DOHH2 (cell line): ENCODE data around the gene TXNRD2.

ENCODE experiments used
- H3F3A ChIP-seq: fragments of 200-600 bp; sonication (generic), shearing (Covaris generic); 2 replicates; pipeline ENCODE4 v1.6.0; 2016; ENCODE audit warnings: antibody characterized with exemption, mild to moderate bottlenecking; ENCODE audit not compliant: control insufficient read depth, insufficient read depth
- H3K27ac ChIP-seq: fragments of 200-600 bp; sonication (generic); 2 replicates; pipeline ENCODE4 v1.5.1; 2014; ENCODE audit warnings: low read depth, mild to moderate bottlenecking, low read length, moderate library complexity
- H3K27me3 ChIP-seq: fragments of 200-600 bp; sonication (generic); 2 replicates; pipeline ENCODE4 v1.6.1; 2014; ENCODE audit warnings: mild to moderate bottlenecking, low read length, mixed read lengths; ENCODE audit not compliant: control insufficient read depth
- H3K36me3 ChIP-seq: fragments of 200-600 bp; sonication (generic); 2 replicates; pipeline ENCODE4 v1.6.1; 2014; ENCODE audit warnings: mild to moderate bottlenecking, low read length, moderate library complexity, mixed read lengths; ENCODE audit not compliant: control insufficient read depth
- H3K4me1 ChIP-seq: fragments of 200-600 bp; sonication (generic); 2 replicates; pipeline ENCODE4 v1.6.1; 2014; ENCODE audit warnings: mild to moderate bottlenecking, low read length, mixed read lengths; ENCODE audit not compliant: control insufficient read depth
- H3K4me2 ChIP-seq: fragments of 200-600 bp; sonication (generic); 2 replicates; pipeline ENCODE4 v1.6.0; 2014; ENCODE audit warnings: mild to moderate bottlenecking, low read length, moderate library complexity
- H3K4me3 ChIP-seq: fragments of 200-600 bp; sonication (generic); 2 replicates; pipeline ENCODE4 v1.5.1; 2014; ENCODE audit warnings: mild to moderate bottlenecking, low read length, mixed read lengths
- H3K79me2 ChIP-seq: fragments of 200-600 bp; sonication (generic); 2 replicates; pipeline ENCODE4 v1.6.1; 2014; ENCODE audit warnings: mild to moderate bottlenecking, low read length, mixed read lengths; ENCODE audit not compliant: control insufficient read depth
- H3K9me2 ChIP-seq: fragments of 200-600 bp; sonication (generic); replicated peaks from 2 replicates; pipeline ENCODE4 v1.6.1; 2014; ENCODE audit warnings: mild to moderate bottlenecking, low read length, mixed read lengths; ENCODE audit not compliant: control insufficient read depth
- H3K9me3 ChIP-seq: fragments of 200-600 bp; sonication (generic); 2 replicates; pipeline ENCODE4 v1.6.1; 2014; ENCODE audit warnings: antibody characterized with exemption, low read length, mixed read lengths; ENCODE audit not compliant: control insufficient read depth, insufficient read depth
- H4K20me1 ChIP-seq: fragments of 200-600 bp; sonication (generic); 2 replicates; pipeline ENCODE4 v1.6.0; 2014; ENCODE audit warnings: low read depth, mild to moderate bottlenecking, antibody characterized with exemption, low read length, moderate library complexity; ENCODE audit not compliant: control insufficient read depth, insufficient read depth
- CTCF ChIP-seq: fragments of 200-600 bp; sonication (generic); IDR thresholded peaks from one replicate; pipeline ENCODE4 v1.5.1; 2014; ENCODE audit warnings: antibody characterized with exemption, mild to moderate bottlenecking, low read depth, low read length; ENCODE audit not compliant: poor library complexity, severe bottlenecking
- EZH2phosphoT487 ChIP-seq: fragments of 200-600 bp; sonication (generic); IDR thresholded peaks from 2 replicates; pipeline ENCODE4 v1.6.1; 2017; ENCODE audit warnings: borderline replicate concordance, mild to moderate bottlenecking, antibody characterized with exemption, low read length, moderate library complexity, mixed read lengths

TXNRD2 gene

GRCh38 chr22:19852177-19852781 lies 89.3 kb downstream of the TXNRD2 start:
- H3K27ac ChIP-seq: no peak overlapping the region
- no peaks in the 10 kb centered on the region for H3F3A ChIP-seq
- peaks cover 26% of the 10 kb centered on the region for H3K4me1 ChIP-seq
- no peak for TF ChIP-seq CTCF
- TF ChIP-seq EZH2phosphoT487: no peak
- peak overlapping the region; percentile 90; the same call in 1 of the 2 replicates for H3K4me3 ChIP-seq
- H3K4me2 ChIP-seq: peak overlapping the region; percentile 78
- H3K79me2 ChIP-seq: peaks cover 92% of the 10 kb centered on the region
- no peaks in the 10 kb centered on the region for H3K27me3 ChIP-seq
- H4K20me1 ChIP-seq: peaks cover 18% of the 10 kb centered on the region
- H3K36me3 ChIP-seq: peaks cover 75% of the 10 kb centered on the region
- no peaks in the 10 kb centered on the region for H3K9me3 ChIP-seq
- H3K9me2 ChIP-seq: no peaks in the 10 kb centered on the region

GRCh38 chr22:19851291-19852176 lies 90.1 kb downstream of the TXNRD2 start:
- Histone ChIP-seq H3K9me2 (no peaks in the 10 kb centered on the region), H3K79me2 (peaks cover 92% of the 10 kb centered on the region), H3K27me3 (no peaks in the 10 kb centered on the region), H3K27ac (no peak overlapping the region), H3K9me3 (no peaks in the 10 kb centered on the region; the same call in 1 of the 2 replicates), H3K4me3 (no peak overlapping the region), H3F3A (0 out of 2 replicates have a peak, but pooled peaks cover 2% of the 10 kb centered on the region), H4K20me1 (peaks cover 18% of the 10 kb centered on the region), H3K4me2 (no peak overlapping the region), H3K4me1 (peaks cover 22% of the 10 kb centered on the region), H3K36me3 (peaks cover 79% of the 10 kb centered on the region)
- TF ChIP-seq EZH2phosphoT487 (no peak), CTCF (no peak)

GRCh38 chr22:19850763-19851109 lies 90.9 kb downstream of the TXNRD2 start:
- Histone ChIP-seq H4K20me1 (peaks cover 18% of the 10 kb centered on the region), H3K27me3 (no peaks in the 10 kb centered on the region), H3K4me2 (no peak overlapping the region), H3K4me1 (peaks cover 15% of the 10 kb centered on the region), H3K9me2 (no peaks in the 10 kb centered on the region), H3K9me3 (no peaks in the 10 kb centered on the region; the same call in 1 of the 2 replicates), H3K4me3 (no peak overlapping the region), H3F3A (0 out of 2 replicates have a peak, but pooled peaks cover 2% of the 10 kb centered on the region), H3K27ac (no peak overlapping the region), H3K36me3 (peaks cover 74% of the 10 kb centered on the region), H3K79me2 (peaks cover 85% of the 10 kb centered on the region)
- no peak for TF ChIP-seq CTCF
- no peak for TF ChIP-seq EZH2phosphoT487
